HG02840 (cell line): Measurements from ENCODE around the gene PRSS57.
"Not testable (repeated sequence)": the region's sequence is repeated elsewhere in the genome, so short reads cannot be mapped to it uniquely, and the experiment has no call there.

Source experiments
- ATAC-seq: cut with Tn5 transposase; IDR thresholded peaks from one replicate; pipeline ENCODE4 v1.9.1; 2021; ENCODE audit warnings: mild to moderate bottlenecking, moderate library complexity, moderate number of reproducible peaks; ENCODE audit not compliant: unreplicated experiment, low FRiP score

PRSS57 gene

GRCh38 chr19:676007-676338 lies 19.3 kb downstream of the PRSS57 start:
- ATAC-seq: no peak

GRCh38 chr19:674282-675151 lies 20.7 kb downstream of the PRSS57 start:
- no peak for ATAC-seq

GRCh38 chr19:670609-671075 lies 24.6 kb downstream of the PRSS57 start:
- ATAC-seq: no peak

- not testable (repeated sequence) for ATAC-seq
Observed at GRCh38 chr19:668675-669434, 26.4 kb downstream of the PRSS57 start.

GRCh38 chr19:666985-667573 lies 28.2 kb downstream of the PRSS57 start:
- not testable (repeated sequence) for ATAC-seq

GRCh38 chr19:664913-665443 lies 30.3 kb downstream of the PRSS57 start:
- ATAC-seq: no peak

GRCh38 chr19:663682-664117 lies 31.6 kb downstream of the PRSS57 start:
- ATAC-seq: no peak

GRCh38 chr19:662962-663681 lies 32.1 kb downstream of the PRSS57 start, which contains the start of gene RNF126:
RNF126 (minus strand) TSS chr19:663214; CDS start chr19:663121, 93 bp downstream.
- ATAC-seq: peak; percentile 69

- ATAC-seq: peak; percentile 14
Observed at GRCh38 chr19:662207-662961, 32.9 kb downstream of the PRSS57 start.

- ATAC-seq: no peak
Observed at GRCh38 chr19:661427-662196, 33.6 kb downstream of the PRSS57 start.

- no peak for ATAC-seq
Observed at GRCh38 chr19:660793-661426, 34.3 kb downstream of the PRSS57 start.

- no peak for ATAC-seq
Observed at GRCh38 chr19:658916-659839, 36.1 kb downstream of the PRSS57 start.

GRCh38 chr19:658059-658839 lies 37.0 kb downstream of the PRSS57 start:
- ATAC-seq: no peak

GRCh38 chr19:657611-658010 lies 37.6 kb downstream of the PRSS57 start:
- ATAC-seq: no peak

- ATAC-seq: no peak
Observed at GRCh38 chr19:656751-657559, 38.3 kb downstream of the PRSS57 start.

- no peak for ATAC-seq
Observed at GRCh38 chr19:655691-656090, 39.6 kb downstream of the PRSS57 start.
